HepG2 (cell line): ENCODE measurements around the gene WASF1. TPM values are rescaled to one million over a fixed set of nuclear protein-coding genes. Genes with fewer than 3 reads are reported as not detected.

Experiments used
- ATAC-seq: fragments of 200-7000 bp; cut with Tn5 transposase; 3 replicates; pipeline ENCODE4 v1.9.1; 2020; ENCODE audit warnings: mild to moderate bottlenecking, moderate library complexity
- BruUV-seq: library from RNA; stranded (reverse); fragments of 400-500 nt; replicated peaks from 2 replicates; lab custom pipeline; 2021; lab: Mats Ljungman, UMichigan
- CTCF ChIA-PET: fragments of 300-600 bp; formaldehyde crosslinking; extraction: SDS; loops from one replicate; lab custom pipeline; 2021; ENCODE audit warnings: low total read pairs, inconsistent platforms, low intra/inter-chr PET ratio; lab: Yijun Ruan, JAX
- POLR2A ChIA-PET: fragments of 350-600 bp; sonication (Branson Sonifier 250); formaldehyde crosslinking; loops from one replicate; lab custom pipeline; 2020; ENCODE audit warnings: antibody characterized with exemption, inconsistent platforms; lab: Yijun Ruan, JAX
- DNase-seq: peaks from one replicate; pipeline ENCODE4 v3.0.0-alpha.2; 2015; ENCODE audit warnings: low spot score
- FAIRE-seq: peaks from 3 replicates; lab custom pipeline; 2011; peaks lifted over from hg19 to GRCh38; lab: Jason Lieb, UNC
- H2AFZ ChIP-seq: one replicate; pipeline ENCODE4 v1.6.1; 2011; ENCODE audit warnings: low read length, inconsistent platforms
- H3K27ac ChIP-seq: fragments of 300-600 bp; 3 replicates; pipeline ENCODE4 v1.8.0; 2011; ENCODE audit warnings: mixed run types, mild to moderate bottlenecking, mixed read lengths, low read length, inconsistent platforms; ENCODE audit not compliant: insufficient read depth; ENCODE audit errors: extremely low read length
- H3K27me3 ChIP-seq, 2 experiments: fragments of 200-600 bp in 1 of 2; 2 replicates in 1 of 2; 3 replicates in 1 of 2; pipeline versions ENCODE4 v1.6.0 to v1.8.0; 2011; ENCODE audit warnings: low read length in 2 of 2, mild to moderate bottlenecking in 2 of 2, moderate library complexity in 2 of 2, inconsistent platforms in 1 of 2; ENCODE audit not compliant: insufficient read depth in 2 of 2, control insufficient read depth in 1 of 2
- H3K36me3 ChIP-seq, 2 experiments: fragments of 200-600 bp in 1 of 2; replicated peaks in 1 of 2; 2 replicates in 1 of 2; 3 replicates in 1 of 2; pipeline versions ENCODE4 v1.5.1 to v1.8.0; 2011; ENCODE audit warnings: low read length in 2 of 2, inconsistent platforms in 1 of 2; ENCODE audit not compliant: insufficient read depth in 2 of 2, control insufficient read depth in 1 of 2
- H3K4me1 ChIP-seq: 2 replicates; pipeline ENCODE4 v1.5.1; 2012; ENCODE audit warnings: low read length, inconsistent platforms; ENCODE audit not compliant: insufficient read depth
- H3K4me2 ChIP-seq: 2 replicates; pipeline ENCODE4 v1.6.0; 2011; ENCODE audit warnings: low read depth, low read length, inconsistent platforms
- H3K4me3 ChIP-seq, 3 experiments: fragments of 200-600 bp in 1 of 3; sonication (generic), shearing (Covaris generic) in 1 of 3; replicated peaks in 1 of 3; 2 replicates each; pipeline ENCODE4 v1.5.1; 2011 to 2016; ENCODE audit warnings: low read length in 3 of 3, inconsistent platforms in 2 of 3, low read depth in 2 of 3, mild to moderate bottlenecking in 2 of 3, control low read depth in 1 of 3, mixed read lengths in 1 of 3; ENCODE audit not compliant: insufficient read depth in 1 of 3
- H3K79me2 ChIP-seq: one replicate; pipeline ENCODE4 v1.6.1; 2011; ENCODE audit warnings: low read length, inconsistent platforms; ENCODE audit not compliant: insufficient read depth
- H3K9ac ChIP-seq: 2 replicates; pipeline ENCODE4 v1.6.0; 2011; ENCODE audit warnings: mild to moderate bottlenecking, low read depth, low read length, inconsistent platforms; ENCODE audit not compliant: insufficient read depth
- H3K9me3 ChIP-seq: 2 replicates; pipeline ENCODE4 v1.5.1; 2012; ENCODE audit warnings: mild to moderate bottlenecking, low read length
- H4K20me1 ChIP-seq: 2 replicates; pipeline ENCODE4 v1.6.0; 2011; ENCODE audit warnings: inconsistent platforms, mild to moderate bottlenecking, low read length, moderate library complexity; ENCODE audit not compliant: insufficient read depth
- AKAP8 ChIP-seq: sonication (generic); formaldehyde crosslinking; IDR thresholded peaks from 2 replicates; pipeline ENCODE4 v1.5.1; 2020; ENCODE audit warnings: mild to moderate bottlenecking, missing genetic modification reagents
- DZIP1 ChIP-seq: sonication (generic); formaldehyde crosslinking; IDR thresholded peaks from 2 replicates; pipeline ENCODE4 v1.5.0; 2020; ENCODE audit warnings: mild to moderate bottlenecking, missing genetic modification reagents
- HNF4G ChIP-seq, 2 experiments: sonication (generic) in 1 of 2; formaldehyde crosslinking in 1 of 2; IDR thresholded peaks; 2 replicates each; pipeline versions ENCODE4 v1.4.0 to v1.6.1; 2011 to 2020; ENCODE audit warnings: borderline replicate concordance in 2 of 2, low read depth in 2 of 2, mild to moderate bottlenecking in 2 of 2, low read length in 1 of 2, missing genetic modification reagents in 1 of 2, moderate library complexity in 1 of 2
- HOXD1 ChIP-seq: sonication (generic); formaldehyde crosslinking; IDR thresholded peaks from 2 replicates; pipeline ENCODE4 v1.5.0; 2020; ENCODE audit warnings: missing genetic modification reagents
- KDM5A ChIP-seq: fragments of 200-600 bp; sonication (generic); IDR thresholded peaks from 2 replicates; pipeline ENCODE4 v1.7.0; 2018; ENCODE audit warnings: antibody characterized with exemption, mild to moderate bottlenecking, low read length, borderline replicate concordance
- NCOA5 ChIP-seq: sonication (generic); formaldehyde crosslinking; IDR thresholded peaks from 2 replicates; pipeline ENCODE4 v1.4.0; 2020; ENCODE audit warnings: missing genetic modification reagents
- NFE2 ChIP-seq: sonication (generic); formaldehyde crosslinking; IDR thresholded peaks from 2 replicates; pipeline ENCODE4 v1.4.0; 2020; ENCODE audit warnings: missing genetic modification reagents
- PAX8 ChIP-seq: sonication (generic); formaldehyde crosslinking; IDR thresholded peaks from 2 replicates; pipeline ENCODE4 v1.8.0; 2022; ENCODE audit warnings: mild to moderate bottlenecking, missing genetic modification reagents, borderline replicate concordance
- RFX5 ChIP-seq: IDR thresholded peaks from 2 replicates; pipeline ENCODE4 v1.6.1; 2011; ENCODE audit warnings: low read depth, low read length, improper control_type of control experiment
- SIX1 ChIP-seq: sonication (generic); formaldehyde crosslinking; IDR thresholded peaks from 2 replicates; pipeline ENCODE4 v1.4.0; 2020; ENCODE audit warnings: missing genetic modification reagents, borderline replicate concordance
- SP5 ChIP-seq: IDR thresholded peaks from 2 replicates; pipeline ENCODE4 v1.6.1; 2016; ENCODE audit warnings: low read depth, borderline replicate concordance
- TEAD3 ChIP-seq: optimal IDR thresholded peaks from 2 replicates; pipeline ENCODE3; 2016; ENCODE audit warnings: borderline replicate concordance
- XBP1 ChIP-seq: sonication (generic); formaldehyde crosslinking; IDR thresholded peaks from 2 replicates; pipeline ENCODE4 v1.5.0; 2020; ENCODE audit warnings: missing genetic modification reagents
- ZHX1 ChIP-seq: sonication (generic); formaldehyde crosslinking; IDR thresholded peaks from 2 replicates; pipeline ENCODE4 v1.8.1; 2022; ENCODE audit warnings: low read depth, mild to moderate bottlenecking, missing genetic modification reagents
- ZNF460 ChIP-seq: sonication (generic); formaldehyde crosslinking; IDR thresholded peaks from 2 replicates; pipeline ENCODE4 v1.5.1; 2020; ENCODE audit warnings: missing genetic modification reagents, mild to moderate bottlenecking, borderline replicate concordance
- WGBS: methylation state at CpG from one replicate; pipeline ENCODE4 v1.1.6; 2017; ENCODE audit warnings: low lambda C conversion rate; 5-methylcytosine and 5-hydroxymethylcytosine counted together
- in situ Hi-C: cut with HindIII; loops from 2 replicates; pipeline ENCODE4 v1.10.0; 2017; ENCODE audit warnings: low pct_unique_long_range_greater_than_20kb; ENCODE audit not compliant: extremely low pct_ligation_motif_present
- intact Hi-C: fragments of 100-400 bp; cut with micrococcal nuclease; formaldehyde crosslinking; loops from one replicate; pipeline ENCODE4 v1.10.0; 2022; ENCODE audit not compliant: unreplicated experiment
- polyA plus RNA-seq, 8 experiments: library from polyadenylated mRNA; depleted of rRNA in 3 of 8; stranded (reverse) in 7 of 8; unstranded in 1 of 8; fragments of >200 nt; fragmentation: Illumina TruSeq in 4 of 8; extraction: Trizol in 4 of 8; gene quantifications; 2 replicates each; pipeline versions ENCODE4 v1.2.1 to v1.2.3, GENCODE V29; 2011 to 2016; ENCODE audit warnings: low read depth in 4 of 8, missing spikeins in 1 of 8, mixed read lengths in 1 of 8; ENCODE audit not compliant: insufficient read depth in 1 of 8
- total RNA-seq, 5 experiments: library from RNA; depleted of rRNA; stranded (reverse); fragments of >200 nt; fragmentation: Illumina TruSeq; extraction: Trizol; gene quantifications; 2 replicates each; pipeline ENCODE4 v1.2.3, GENCODE V29; 2016; ENCODE audit warnings: low read depth in 1 of 5
- TF ChIP-seq, protein P1 (sequence below): sonication (generic); formaldehyde crosslinking; IDR thresholded peaks from 2 replicates; pipeline ENCODE4 v1.5.1; 2020; ENCODE audit warnings: mild to moderate bottlenecking, moderate library complexity, missing genetic modification reagents

Gene WASF1
- total and polyA plus RNA-seq, 2 of the 13 experiments (the other 11 are each of a cell fraction or from before 2014, with no cell fraction given): 8.5 to 17.3 TPM

DNA sequence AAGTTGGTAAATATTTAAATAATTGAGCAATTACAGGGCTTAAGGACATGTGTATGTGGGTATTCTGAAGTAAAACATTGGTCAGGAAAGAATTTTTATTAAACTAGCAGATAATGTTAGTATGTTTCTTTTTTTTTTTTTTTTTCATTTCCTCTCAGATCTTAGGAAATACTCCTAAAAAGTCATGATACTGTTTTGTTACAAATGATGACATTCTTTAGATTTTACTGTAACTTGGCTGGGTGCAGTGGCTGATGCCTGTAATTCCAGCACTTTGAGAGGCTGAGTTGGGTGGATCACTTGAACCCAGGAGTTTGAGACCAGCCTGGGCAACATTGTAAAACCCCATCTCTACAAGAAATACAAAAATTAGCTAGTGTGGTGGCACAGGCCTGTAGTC, 42.3 kb upstream of the WASF1 start (continued):
- no peak for TF ChIP-seq DZIP1 (CRISPR knock-in tag)

- intact Hi-C loops: no loop called here
- DNase-seq: no peak
- no peaks in the 10 kb centered on the region for H3K4me1 ChIP-seq
These were observed 37.8 kb upstream of the WASF1 start for GRCh38 chr6:110217266-110217665.

More at GRCh38 chr6:110217266-110217665, 37.8 kb upstream of the WASF1 start:
- ChIA-PET CTCF (no interaction called here), POLR2A (no interaction called here)
- no peak for ATAC-seq
- no TSS peak for BruUV-seq
- no peak for FAIRE-seq
- WGBS: 97% methylated on average over 2 of the region's 2 CpGs
- Histone ChIP-seq H3K79me2 (no peaks in the 10 kb centered on the region), H3K27ac (no peak overlapping the region), H3K9ac (no peak overlapping the region), H3K9me3 (no peaks in the 10 kb centered on the region), H3K36me3 (peaks cover 9 to 45% of the 10 kb centered on the region in 2 experiments), H4K20me1 (no peaks in the 10 kb centered on the region; the same call in 1 of the 2 replicates), H3K4me3 (no peak overlapping the region), H2AFZ (no peak overlapping the region), H3K4me2 (no peak overlapping the region), H3K27me3 (no peaks in the 10 kb centered on the region)
- in situ Hi-C loops: no loop called here
- TF ChIP-seq SIX1 (CRISPR knock-in tag): no peak
- TF ChIP-seq ZNF460 (CRISPR knock-in tag): no peak
- TF ChIP-seq, protein P1, sequence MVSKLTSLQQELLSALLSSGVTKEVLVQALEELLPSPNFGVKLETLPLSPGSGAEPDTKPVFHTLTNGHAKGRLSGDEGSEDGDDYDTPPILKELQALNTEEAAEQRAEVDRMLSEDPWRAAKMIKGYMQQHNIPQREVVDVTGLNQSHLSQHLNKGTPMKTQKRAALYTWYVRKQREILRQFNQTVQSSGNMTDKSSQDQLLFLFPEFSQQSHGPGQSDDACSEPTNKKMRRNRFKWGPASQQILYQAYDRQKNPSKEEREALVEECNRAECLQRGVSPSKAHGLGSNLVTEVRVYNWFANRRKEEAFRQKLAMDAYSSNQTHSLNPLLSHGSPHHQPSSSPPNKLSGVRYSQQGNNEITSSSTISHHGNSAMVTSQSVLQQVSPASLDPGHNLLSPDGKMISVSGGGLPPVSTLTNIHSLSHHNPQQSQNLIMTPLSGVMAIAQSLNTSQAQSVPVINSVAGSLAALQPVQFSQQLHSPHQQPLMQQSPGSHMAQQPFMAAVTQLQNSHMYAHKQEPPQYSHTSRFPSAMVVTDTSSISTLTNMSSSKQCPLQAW (CRISPR knock-in tag): no peak
- TF ChIP-seq AKAP8 (CRISPR knock-in tag): no peak
- no peak for TF ChIP-seq KDM5A
- no peak for TF ChIP-seq NFE2 (CRISPR knock-in tag)
- no peak for TF ChIP-seq PAX8 (CRISPR knock-in tag)
- no peak for TF ChIP-seq ZHX1 (CRISPR knock-in tag)
- no peak for TF ChIP-seq TEAD3 (CRISPR knock-in tag)
- no peak for TF ChIP-seq SP5 (CRISPR knock-in tag)
- no peak for TF ChIP-seq HOXD1 (CRISPR knock-in tag)
- TF ChIP-seq HNF4G (IDR thresholded peaks at IDR 0.05; ENCODE audit: borderline replicate concordance, low read depth, low read length): no peak
- TF ChIP-seq HNF4G (CRISPR knock-in tag; IDR thresholded peaks at IDR 0.05; ENCODE audit: borderline replicate concordance, low read depth): no peak
- no peak for TF ChIP-seq XBP1
- no peak for TF ChIP-seq NCOA5 (CRISPR knock-in tag)
- TF ChIP-seq RFX5: no peak
- TF ChIP-seq, all 625 proteins: peak for 0
